K562 (cell line): ENCODE results near the gene PTPN9.
"Not testable (repeated sequence)": the region's sequence is repeated elsewhere in the genome, so short reads cannot be mapped to it uniquely, and the experiment has no call there.

Experiments
- CTCF ChIP-seq, 3 experiments: IDR thresholded peaks in 2 of 3; conservative IDR thresholded peaks in 1 of 3; 2 replicates each; pipeline ENCODE4 v1.5.1; 2011 to 2012; ENCODE audit warnings: low read length in 3 of 3, mild to moderate bottlenecking in 3 of 3, control low read depth in 2 of 3, improper control_type of control experiment in 1 of 3, inconsistent platforms in 1 of 3, low read depth in 1 of 3, mixed read lengths in 1 of 3, moderate library complexity in 1 of 3; ENCODE audit not compliant: insufficient read depth in 2 of 3
- GATA2 ChIP-seq: sonication (generic); formaldehyde crosslinking; IDR thresholded peaks from 2 replicates; pipeline ENCODE4 v1.4.0; 2020; ENCODE audit warnings: mild to moderate bottlenecking, missing genetic modification reagents
- POLR2A ChIP-seq: fragments of 450-650 bp; conservative IDR thresholded peaks from 2 replicates; pipeline ENCODE4 v1.6.1; 2016
- RCOR1 ChIP-seq, 2 experiments: IDR thresholded peaks; 2 replicates each; pipeline ENCODE4 v1.6.1; 2012; ENCODE audit warnings: low read depth in 2 of 2, low read length in 2 of 2, borderline replicate concordance in 1 of 2, improper control_type of control experiment in 1 of 2
- ZNF174 ChIP-seq: fragments of 250-450 bp; sonication (Bioruptor Pico); IDR thresholded peaks from 2 replicates; pipeline ENCODE4 v1.4.0; 2020; ENCODE audit warnings: mild to moderate bottlenecking
- ZNF23 ChIP-seq: fragments of 250-450 bp; sonication (Bioruptor Pico); IDR thresholded peaks from 2 replicates; pipeline ENCODE4 v1.4.0; 2020; ENCODE audit warnings: mild to moderate bottlenecking

DNA sequence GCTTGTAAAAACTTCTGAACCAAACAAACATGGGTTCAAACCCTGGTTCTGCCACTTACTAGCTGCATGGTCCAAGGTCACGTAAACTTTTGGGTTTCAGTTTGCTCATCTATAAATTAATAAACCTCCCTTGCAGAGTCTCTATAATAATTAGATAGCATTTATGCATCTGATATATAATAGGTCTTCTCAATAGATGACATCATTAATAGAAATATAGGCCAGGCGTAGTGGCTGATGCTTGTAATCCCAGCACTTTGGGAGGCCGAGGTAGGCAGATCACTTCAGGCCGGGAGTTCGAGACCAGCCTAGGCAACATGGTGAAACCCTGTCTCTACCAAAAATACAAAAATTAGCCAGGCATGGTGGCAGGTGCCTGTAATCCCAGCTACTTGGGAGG lies 102.0 kb downstream of the PTPN9 start:
- not testable (repeated sequence) for TF ChIP-seq CTCF (IDR thresholded peaks at IDR 0.05 in 2 of 3, conservative IDR thresholded peaks at IDR 0.05 in 1 of 3; ENCODE audit: insufficient read depth in 2 of 3, low read depth in 1 of 3, low read length in 3 of 3); ZNF23 (CRISPR knock-in tag); RCOR1 (IDR thresholded peaks at IDR 0.05; ENCODE audit: borderline replicate concordance in 1 of 2, low read depth in 2 of 2, low read length in 2 of 2); POLR2A; GATA2 (CRISPR knock-in tag); ZNF174
